ENCODE measurements around the gene CHI3L1.

DNA sequence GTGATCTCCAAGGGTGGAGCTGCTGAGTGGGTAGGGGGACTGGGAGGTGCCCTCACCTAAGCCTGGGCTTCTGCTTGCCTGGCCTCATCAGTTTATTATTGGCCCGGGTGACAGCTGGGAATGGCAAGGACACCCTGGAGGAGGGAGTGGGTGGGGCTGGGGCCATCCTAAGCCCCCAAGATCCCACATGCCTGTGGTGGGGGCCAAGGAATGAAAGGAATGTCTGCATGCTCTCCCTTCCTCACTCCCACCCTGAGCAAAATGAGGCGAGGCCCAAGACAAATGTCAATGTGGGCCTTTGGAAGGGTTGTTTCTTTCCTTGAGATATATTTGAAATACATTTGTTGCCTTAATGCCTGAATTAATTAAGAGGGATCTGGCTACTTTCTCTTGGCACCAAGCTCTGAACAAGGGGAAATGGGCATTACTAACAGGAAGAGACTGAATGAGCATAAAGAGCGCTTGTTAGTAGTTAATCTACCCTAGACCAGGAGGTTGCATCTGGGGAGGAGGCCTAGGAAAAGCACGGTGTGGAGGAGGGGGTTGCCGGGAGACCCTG, 19.7 kb upstream of the CHI3L1 start:
- TF ChIP-seq RAD21 (IDR thresholded peaks at IDR 0.05; ENCODE audit: low read depth), result no peak
- TF ChIP-seq ELF1 (IDR thresholded peaks at IDR 0.05; ENCODE audit: borderline replicate concordance, low read depth), result no peak
- no peak for TF ChIP-seq MAX (IDR thresholded peaks at IDR 0.05)
- TF ChIP-seq EZH2 (IDR thresholded peaks at IDR 0.05), result no peak
- TF ChIP-seq POLR2AphosphoS5 (IDR thresholded peaks at IDR 0.05; ENCODE audit: low read depth, low read length), result no peak
- TF ChIP-seq CTCF (IDR thresholded peaks at IDR 0.05 in 2 of 3, conservative IDR thresholded peaks at IDR 0.05 in 1 of 3; ENCODE audit: borderline replicate concordance in 1 of 3, insufficient read depth in 1 of 3, low read depth in 2 of 3, low read length in 2 of 3), result no peak
- no peak for TF ChIP-seq POLR2A (IDR thresholded peaks at IDR 0.05; ENCODE audit: borderline replicate concordance, extremely low read depth, insufficient read depth, insufficient read length)
- TF ChIP-seq YY1 (IDR thresholded peaks at IDR 0.05; ENCODE audit: extremely low read depth, insufficient replicate concordance, low read depth, low read length), result no peak
- TF ChIP-seq SRF (IDR thresholded peaks at IDR 0.05; ENCODE audit: low read depth), result no peak
